Adrenal gland (tissue), 5 donors: ENCODE results near the gene GNAI3.

Experiments used
- POLR2A ChIP-seq, 2 donors: fragments of 450-650 bp; IDR thresholded peaks; one replicate each; pipeline ENCODE4 v1.6.1; 2017; ENCODE audit warnings: antibody characterized with exemption in 2 of 2, mild to moderate bottlenecking in 2 of 2, moderate library complexity in 1 of 2
- TF ChIP-seq, protein P1 (sequence below), 6 experiments: fragments of 450-650 bp in 4 of 6; fragments of 200-600 bp in 2 of 6; sonication (generic) in 1 of 6; IDR thresholded peaks; 1 replicate in 5 of 6; 2 replicates in 1 of 6; pipeline versions ENCODE4 v1.5.1 to v1.8.0; 2016 to 2021; ENCODE audit warnings: antibody characterized with exemption in 6 of 6, mild to moderate bottlenecking in 2 of 6, moderate library complexity in 1 of 6
- donor health status: DM: no; HTN: no; CAD: no.

DNA sequence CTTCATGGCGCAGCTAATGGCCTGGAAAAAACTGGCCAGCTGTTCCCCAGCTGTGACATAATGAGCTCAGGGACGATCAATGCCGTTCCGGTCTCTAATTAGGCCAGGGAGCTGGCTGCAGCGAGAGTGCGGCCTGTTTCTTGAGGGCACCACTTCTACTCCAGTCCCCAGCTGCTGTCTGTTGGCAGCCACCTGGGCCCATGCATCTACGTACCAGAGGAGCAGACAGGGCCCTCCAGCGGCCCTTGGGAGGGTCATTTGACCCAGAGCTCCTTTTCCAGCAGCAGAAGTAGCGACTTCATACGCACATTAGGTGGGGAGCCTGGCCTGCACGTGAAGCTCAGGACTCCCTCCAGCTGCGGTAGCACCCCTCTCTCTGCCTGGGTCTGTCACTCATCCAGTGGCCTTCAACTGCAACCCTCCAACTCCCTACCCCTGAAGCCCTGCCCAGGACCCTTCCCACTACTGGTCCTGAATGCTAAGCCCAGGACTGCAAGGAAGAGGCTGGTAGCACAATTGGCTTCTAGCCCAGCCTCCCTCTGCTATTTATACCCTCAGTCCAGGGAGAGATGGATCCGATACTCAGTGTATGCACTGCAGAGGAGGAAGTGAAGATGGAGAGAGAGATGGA, 17.8 kb upstream of the GNAI3 start:
- TF ChIP-seq POLR2A (IDR thresholded peaks at IDR 0.05) = no peak
- TF ChIP-seq, protein P1, sequence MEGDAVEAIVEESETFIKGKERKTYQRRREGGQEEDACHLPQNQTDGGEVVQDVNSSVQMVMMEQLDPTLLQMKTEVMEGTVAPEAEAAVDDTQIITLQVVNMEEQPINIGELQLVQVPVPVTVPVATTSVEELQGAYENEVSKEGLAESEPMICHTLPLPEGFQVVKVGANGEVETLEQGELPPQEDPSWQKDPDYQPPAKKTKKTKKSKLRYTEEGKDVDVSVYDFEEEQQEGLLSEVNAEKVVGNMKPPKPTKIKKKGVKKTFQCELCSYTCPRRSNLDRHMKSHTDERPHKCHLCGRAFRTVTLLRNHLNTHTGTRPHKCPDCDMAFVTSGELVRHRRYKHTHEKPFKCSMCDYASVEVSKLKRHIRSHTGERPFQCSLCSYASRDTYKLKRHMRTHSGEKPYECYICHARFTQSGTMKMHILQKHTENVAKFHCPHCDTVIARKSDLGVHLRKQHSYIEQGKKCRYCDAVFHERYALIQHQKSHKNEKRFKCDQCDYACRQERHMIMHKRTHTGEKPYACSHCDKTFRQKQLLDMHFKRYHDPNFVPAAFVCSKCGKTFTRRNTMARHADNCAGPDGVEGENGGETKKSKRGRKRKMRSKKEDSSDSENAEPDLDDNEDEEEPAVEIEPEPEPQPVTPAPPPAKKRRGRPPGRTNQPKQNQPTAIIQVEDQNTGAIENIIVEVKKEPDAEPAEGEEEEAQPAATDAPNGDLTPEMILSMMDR (IDR thresholded peaks at IDR 0.05) = no peak
